ENCODE data around the gene BSN. TPM values are rescaled to one million over a fixed set of nuclear protein-coding genes. Genes with fewer than 3 reads are reported as not detected.

BSN gene
- total RNA-seq, 2 experiments from 2014 or later, result 0.08 to 0.11 TPM

GRCh38 chr3:49620728-49621127 lies 66.5 kb downstream of the BSN start:
- no peaks in the 10 kb centered on the region for H3K9me3 Mint-ChIP-seq
- intact Hi-C loops (cut with DNase I, micrococcal nuclease), result loop anchor here in 1 of 2 experiments (5.0 kb wide), 1 partner anchor 38 kb away; no protein-coding TSS in a partner anchor
- Histone ChIP-seq H3K27ac (ENCODE audit: low read depth in 1 of 2, low read length in 2 of 2) (no peak overlapping the region), H3K4me3 (ENCODE audit: low read length) (no peak overlapping the region), H3K36me3 (ENCODE audit: insufficient read depth, low read length) (no peaks in the 10 kb centered on the region), H3K9me3 (ENCODE audit: control insufficient read depth in 1 of 2, insufficient read depth in 1 of 2, low read length in 2 of 2) (no peaks in the 10 kb centered on the region), H3K4me1 (ENCODE audit: insufficient read depth, low read length) (no peaks in the 10 kb centered on the region), H3K27me3 (ENCODE audit: control insufficient read depth in 1 of 2, insufficient read depth in 2 of 2, low read length in 2 of 2) (no peaks in the 10 kb centered on the region)
- no peaks in the 10 kb centered on the region for H3K27me3 Mint-ChIP-seq
- ATAC-seq (ENCODE audit: poor library complexity), result no peak
- no peak overlapping the region for H3K4me3 Mint-ChIP-seq
- no peak for TF ChIP-seq CTCF (IDR thresholded peaks at IDR 0.05)
- no peaks in the 10 kb centered on the region for H3K36me3 Mint-ChIP-seq (ENCODE audit: low read depth)
- POLR2A ChIA-PET, result no interaction called here
- CTCF ChIA-PET, result no interaction called here
- no peaks in the 10 kb centered on the region for H3K4me1 Mint-ChIP-seq (ENCODE audit: low read depth)
- no peak overlapping the region for H3K27ac Mint-ChIP-seq
- DNase-seq, result no peak

- POLR2A ChIA-PET, result no interaction called here
- CTCF ChIA-PET, result no interaction called here
- Mint-ChIP-seq H3K27ac (no peak overlapping the region), H3K27me3 (peaks cover 2% of the 10 kb centered on the region), H3K9me3 (no peaks in the 10 kb centered on the region), H3K4me3 (no peak overlapping the region), H3K36me3 (ENCODE audit: low read depth) (no peaks in the 10 kb centered on the region), H3K4me1 (ENCODE audit: low read depth) (no peaks in the 10 kb centered on the region)
- intact Hi-C loops (cut with DNase I, micrococcal nuclease), result loop anchor here in 1 of 2 experiments (5.0 kb wide), 1 partner anchor 41 kb away; no protein-coding TSS in a partner anchor
- no peaks in the 10 kb centered on the region for H3K27me3 ChIP-seq (ENCODE audit: control insufficient read depth in 1 of 2, insufficient read depth in 2 of 2, low read length in 2 of 2)
- no peaks in the 10 kb centered on the region for H3K36me3 ChIP-seq (ENCODE audit: insufficient read depth, low read length)
- no peak overlapping the region for H3K27ac ChIP-seq (ENCODE audit: low read depth in 1 of 2, low read length in 2 of 2)
- no peaks in the 10 kb centered on the region for H3K9me3 ChIP-seq (ENCODE audit: control insufficient read depth in 1 of 2, insufficient read depth in 1 of 2, low read length in 2 of 2)
- no peaks in the 10 kb centered on the region for H3K4me1 ChIP-seq (ENCODE audit: insufficient read depth, low read length)
- DNase-seq, result no peak
- no peak for TF ChIP-seq CTCF (IDR thresholded peaks at IDR 0.05)
- ATAC-seq (ENCODE audit: poor library complexity), result no peak
- no peak overlapping the region for H3K4me3 ChIP-seq (ENCODE audit: low read length)
Measured at GRCh38 chr3:49623071-49623470, 68.8 kb downstream of the BSN start.

- Mint-ChIP-seq H3K9me3 (no peaks in the 10 kb centered on the region), H3K36me3 (ENCODE audit: low read depth) (no peaks in the 10 kb centered on the region), H3K27ac (no peak overlapping the region), H3K4me1 (ENCODE audit: low read depth) (no peaks in the 10 kb centered on the region), H3K4me3 (no peak overlapping the region), H3K27me3 (peaks cover 5% of the 10 kb centered on the region)
- Histone ChIP-seq H3K4me1 (ENCODE audit: insufficient read depth, low read length) (no peaks in the 10 kb centered on the region), H3K27me3 (ENCODE audit: control insufficient read depth in 1 of 2, insufficient read depth in 2 of 2, low read length in 2 of 2) (no peaks in the 10 kb centered on the region), H3K9me3 (ENCODE audit: control insufficient read depth in 1 of 2, insufficient read depth in 1 of 2, low read length in 2 of 2) (peaks cover 0 to 4% of the 10 kb centered on the region in 2 experiments), H3K36me3 (ENCODE audit: insufficient read depth, low read length) (no peaks in the 10 kb centered on the region), H3K27ac (ENCODE audit: low read depth in 1 of 2, low read length in 2 of 2) (no peak overlapping the region), H3K4me3 (ENCODE audit: low read length) (no peak overlapping the region)
- CTCF ChIA-PET, result no interaction called here
- DNase-seq (no peak), ATAC-seq (ENCODE audit: poor library complexity) (no peak)
- POLR2A ChIA-PET, result no interaction called here
- intact Hi-C loops (cut with DNase I, micrococcal nuclease), result no loop called here
- TF ChIP-seq CTCF (IDR thresholded peaks at IDR 0.05), result no peak
Measured at GRCh38 chr3:49625071-49625470, 70.8 kb downstream of the BSN start.

Measured in CD4-positive, alpha-beta T cell (primary cell).